ENCODE results near the gene HKDC1.

HKDC1 gene

GRCh38 chr10:69316313-69317059 lies 96.4 kb downstream of the HKDC1 start:
- FAIRE-seq = no peak

More at GRCh38 chr10:69316313-69317059, 96.4 kb downstream of the HKDC1 start:
- no peak for DNase-seq (ENCODE audit: insufficient read length, low spot score)

All from GM19239 (cell line).